HepG2 (cell line): ENCODE results near the gene ECM1. TPM values are rescaled to one million over a fixed set of nuclear protein-coding genes. Genes with fewer than 3 reads are reported as not detected.
A peak's percentile ranks its signal among the peaks of the same experiment; 100 is the strongest.

ENCODE experiments used
- CERS6 ChIP-seq: sonication (generic); formaldehyde crosslinking; IDR thresholded peaks from 2 replicates; pipeline ENCODE4 v1.5.0; 2020; ENCODE audit warnings: missing genetic modification reagents
- DZIP1 ChIP-seq: sonication (generic); formaldehyde crosslinking; IDR thresholded peaks from 2 replicates; pipeline ENCODE4 v1.5.0; 2020; ENCODE audit warnings: mild to moderate bottlenecking, missing genetic modification reagents
- ELF1 ChIP-seq: sonication (generic); formaldehyde crosslinking; IDR thresholded peaks from 2 replicates; pipeline ENCODE4 v1.4.0; 2020; ENCODE audit warnings: missing genetic modification reagents
- ELF3 ChIP-seq: IDR thresholded peaks from 2 replicates; pipeline ENCODE4 v1.6.1; 2016; ENCODE audit warnings: missing genetic modification reagents, missing compliant biosample characterization
- FOSL2 ChIP-seq: sonication (generic); formaldehyde crosslinking; IDR thresholded peaks from 2 replicates; pipeline ENCODE4 v1.4.0; 2020; ENCODE audit warnings: missing genetic modification reagents
- GATA4 ChIP-seq: sonication (generic); IDR thresholded peaks from 2 replicates; pipeline ENCODE4 v1.6.1; 2016; ENCODE audit warnings: antibody characterized with exemption, low read depth, borderline replicate concordance
- LCORL ChIP-seq, 2 experiments: fragments of 450-650 bp in 1 of 2; sonication (generic) in 1 of 2; formaldehyde crosslinking in 1 of 2; IDR thresholded peaks; 2 replicates each; pipeline versions ENCODE4 v1.5.0 to v1.6.1; 2017 to 2020; ENCODE audit warnings: antibody characterized with exemption in 1 of 2, missing genetic modification reagents in 1 of 2
- MYPOP ChIP-seq: sonication (generic); formaldehyde crosslinking; IDR thresholded peaks from 2 replicates; pipeline ENCODE4 v1.8.1; 2023; ENCODE audit warnings: mild to moderate bottlenecking, moderate library complexity, missing genetic modification reagents
- MZF1 ChIP-seq: sonication (generic); formaldehyde crosslinking; IDR thresholded peaks from 2 replicates; pipeline ENCODE4 v1.8.1; 2023; ENCODE audit warnings: mild to moderate bottlenecking, missing genetic modification reagents, borderline replicate concordance
- REPIN1 ChIP-seq: sonication (generic); formaldehyde crosslinking; IDR thresholded peaks from 2 replicates; pipeline ENCODE4 v1.8.0; 2022; ENCODE audit warnings: missing genetic modification reagents, low read depth, mild to moderate bottlenecking, borderline replicate concordance
- RXRB ChIP-seq: IDR thresholded peaks from 2 replicates; pipeline ENCODE4 v1.6.1; 2016; ENCODE audit warnings: borderline replicate concordance, missing genetic modification reagents, missing compliant biosample characterization
- SALL1 ChIP-seq: sonication (generic); formaldehyde crosslinking; IDR thresholded peaks from 2 replicates; pipeline ENCODE4 v1.8.0; 2022; ENCODE audit warnings: mild to moderate bottlenecking, missing genetic modification reagents
- SATB2 ChIP-seq: sonication (generic); formaldehyde crosslinking; IDR thresholded peaks from 2 replicates; pipeline ENCODE4 v1.5.0; 2020; ENCODE audit warnings: missing genetic modification reagents
- TRAFD1 ChIP-seq: sonication (generic); formaldehyde crosslinking; IDR thresholded peaks from 2 replicates; pipeline ENCODE4 v1.5.1; 2020; ENCODE audit warnings: missing genetic modification reagents, mild to moderate bottlenecking, borderline replicate concordance
- ZBTB20 ChIP-seq: sonication (generic); formaldehyde crosslinking; IDR thresholded peaks from 2 replicates; pipeline ENCODE4 v1.8.1; 2023; ENCODE audit warnings: missing genetic modification reagents, low read depth, mild to moderate bottlenecking, borderline replicate concordance
- ZKSCAN1 ChIP-seq: fragments of 150-350 bp; IDR thresholded peaks from 2 replicates; pipeline ENCODE4 v1.6.1; 2014; ENCODE audit warnings: low read length
- ZNF574 ChIP-seq: sonication (generic); formaldehyde crosslinking; IDR thresholded peaks from 2 replicates; pipeline ENCODE4 v1.4.0; 2020; ENCODE audit warnings: missing genetic modification reagents
- ZNF768 ChIP-seq: sonication (generic); formaldehyde crosslinking; IDR thresholded peaks from 2 replicates; pipeline ENCODE4 v1.4.0; 2020; ENCODE audit warnings: missing genetic modification reagents
- ZNF790 ChIP-seq: sonication (generic); formaldehyde crosslinking; IDR thresholded peaks from 2 replicates; pipeline ENCODE4 v1.8.0; 2022; ENCODE audit warnings: missing genetic modification reagents, mild to moderate bottlenecking, borderline replicate concordance
- polyA plus RNA-seq, 8 experiments: library from polyadenylated mRNA; depleted of rRNA in 3 of 8; stranded (reverse) in 7 of 8; unstranded in 1 of 8; fragments of >200 nt; fragmentation: Illumina TruSeq in 4 of 8; extraction: Trizol in 4 of 8; gene quantifications; 2 replicates each; pipeline versions ENCODE4 v1.2.1 to v1.2.3, GENCODE V29; 2011 to 2016; ENCODE audit warnings: low read depth in 4 of 8, missing spikeins in 1 of 8, mixed read lengths in 1 of 8; ENCODE audit not compliant: insufficient read depth in 1 of 8
- total RNA-seq, 5 experiments: library from RNA; depleted of rRNA; stranded (reverse); fragments of >200 nt; fragmentation: Illumina TruSeq; extraction: Trizol; gene quantifications; 2 replicates each; pipeline ENCODE4 v1.2.3, GENCODE V29; 2016; ENCODE audit warnings: low read depth in 1 of 5

ECM1 gene
- total and polyA plus RNA-seq, 2 of the 13 experiments (the other 11 are each of a cell fraction or from before 2014, with no cell fraction given): 0.42 to 1.0 TPM

GRCh38 chr1:150560576-150561253 is 52.8 kb downstream of the ECM1 start (continued):
- no peak for TF ChIP-seq ZNF790 (CRISPR knock-in tag)
- TF ChIP-seq ELF3: 0 out of 2 replicates have a peak, but pooled peaks have one; percentile 34
- TF ChIP-seq ZKSCAN1: no peak
- peak; percentile 9; the same call in 1 of the 2 replicates for TF ChIP-seq RXRB (CRISPR knock-in tag)
- TF ChIP-seq ZNF768 (CRISPR knock-in tag): peak; percentile 7; the same call in 1 of the 2 replicates
- no peak for TF ChIP-seq TRAFD1
- TF ChIP-seq GATA4: no peak
- TF ChIP-seq ZBTB20 (CRISPR knock-in tag): 0 out of 2 replicates have a peak, but pooled peaks have one; percentile 77
- 0 out of 2 replicates have a peak, but pooled peaks have one; percentile 7 for TF ChIP-seq SATB2 (CRISPR knock-in tag)
- no peak for TF ChIP-seq FOSL2
- 0 out of 2 replicates have a peak, but pooled peaks have one; percentile 6 for TF ChIP-seq ELF1 (CRISPR knock-in tag)
- TF ChIP-seq DZIP1: peak; percentile 33; the same call in 1 of the 2 replicates
- 0 out of 2 replicates have a peak, but pooled peaks have one; percentile 31 for TF ChIP-seq REPIN1 (CRISPR knock-in tag)
- peak; percentile 79; the same call in 1 of the 2 replicates for TF ChIP-seq MYPOP (CRISPR knock-in tag)
- no peak; the same call in 1 of the 2 replicates for TF ChIP-seq SALL1
- TF ChIP-seq MZF1 (CRISPR knock-in tag): no peak
- TF ChIP-seq ZNF574 (CRISPR knock-in tag): 0 out of 2 replicates have a peak, but pooled peaks have one; percentile 4
- TF ChIP-seq LCORL (IDR thresholded peaks at IDR 0.05): no peak
- TF ChIP-seq LCORL (CRISPR knock-in tag; IDR thresholded peaks at IDR 0.05): peak; percentile 85
- no peak for TF ChIP-seq CERS6 (CRISPR knock-in tag)
